ENCODE results near the gene MUC4.
"Not testable (repeated sequence)": the region's sequence is repeated elsewhere in the genome, so short reads cannot be mapped to it uniquely, and the experiment has no call there.

DNA sequence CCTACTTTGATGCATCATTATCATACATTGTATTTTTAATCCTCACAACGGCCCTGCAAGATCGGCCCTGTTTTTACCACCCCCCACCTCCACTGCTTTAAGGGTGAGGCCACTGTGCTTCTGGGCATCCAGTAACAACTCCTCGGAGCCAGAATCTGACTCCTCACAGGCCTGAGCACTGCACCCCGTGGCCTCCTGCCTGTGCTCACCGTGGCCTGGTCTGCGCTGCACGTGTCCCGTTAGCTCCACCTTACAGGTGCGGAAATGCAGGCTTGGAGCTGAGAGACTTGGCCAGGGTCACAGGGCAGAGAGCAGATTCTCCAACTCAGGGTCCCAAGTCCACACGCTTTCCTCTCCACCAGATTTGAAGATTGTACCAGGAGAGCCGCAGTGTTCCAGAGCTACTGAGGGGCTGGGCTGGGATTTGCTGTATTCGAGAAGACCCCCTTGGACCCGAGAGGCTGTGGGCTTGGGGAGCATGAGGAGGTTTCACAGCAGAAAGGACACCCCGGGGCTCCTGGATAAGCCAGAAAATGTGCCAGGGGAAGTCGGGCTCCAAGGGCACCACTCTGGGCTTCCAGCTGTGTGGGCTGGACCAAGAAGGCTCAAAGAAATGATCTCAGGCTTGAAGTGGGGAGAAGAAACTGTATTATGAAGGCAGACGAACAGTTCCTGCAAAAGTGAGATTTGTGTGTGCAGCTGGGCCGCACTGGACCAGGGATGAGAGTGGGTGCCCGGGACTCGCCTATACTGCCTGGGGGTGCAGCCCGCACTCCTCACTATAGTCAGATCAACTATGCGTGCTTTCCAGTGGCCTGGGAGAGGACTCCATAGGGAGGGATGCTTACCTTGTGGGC is 89.4 kb downstream of the MUC4 start:
- not testable (repeated sequence) for TF ChIP-seq POU2F2 (IDR thresholded peaks at IDR 0.05; ENCODE audit: borderline replicate concordance, low read depth, low read length); FOS (IDR thresholded peaks at IDR 0.05; ENCODE audit: borderline replicate concordance, extremely low read depth, insufficient read length); EZH2 (IDR thresholded peaks at IDR 0.05; ENCODE audit: borderline replicate concordance, control insufficient read depth, low read depth, low read length); RCOR1 (conservative IDR thresholded peaks at IDR 0.05; ENCODE audit: low read depth, low read length); MEF2A (IDR thresholded peaks at IDR 0.05; ENCODE audit: insufficient read depth, low read depth, low read length); RBBP5 (conservative IDR thresholded peaks at IDR 0.05); ZNF24 (IDR thresholded peaks at IDR 0.05); GABPA (IDR thresholded peaks at IDR 0.05; ENCODE audit: low read depth); CREB1 (IDR thresholded peaks at IDR 0.05; ENCODE audit: low read depth); FOXM1 (IDR thresholded peaks at IDR 0.05; ENCODE audit: low read depth, low read length)
- TF ChIP-seq, protein P1, sequence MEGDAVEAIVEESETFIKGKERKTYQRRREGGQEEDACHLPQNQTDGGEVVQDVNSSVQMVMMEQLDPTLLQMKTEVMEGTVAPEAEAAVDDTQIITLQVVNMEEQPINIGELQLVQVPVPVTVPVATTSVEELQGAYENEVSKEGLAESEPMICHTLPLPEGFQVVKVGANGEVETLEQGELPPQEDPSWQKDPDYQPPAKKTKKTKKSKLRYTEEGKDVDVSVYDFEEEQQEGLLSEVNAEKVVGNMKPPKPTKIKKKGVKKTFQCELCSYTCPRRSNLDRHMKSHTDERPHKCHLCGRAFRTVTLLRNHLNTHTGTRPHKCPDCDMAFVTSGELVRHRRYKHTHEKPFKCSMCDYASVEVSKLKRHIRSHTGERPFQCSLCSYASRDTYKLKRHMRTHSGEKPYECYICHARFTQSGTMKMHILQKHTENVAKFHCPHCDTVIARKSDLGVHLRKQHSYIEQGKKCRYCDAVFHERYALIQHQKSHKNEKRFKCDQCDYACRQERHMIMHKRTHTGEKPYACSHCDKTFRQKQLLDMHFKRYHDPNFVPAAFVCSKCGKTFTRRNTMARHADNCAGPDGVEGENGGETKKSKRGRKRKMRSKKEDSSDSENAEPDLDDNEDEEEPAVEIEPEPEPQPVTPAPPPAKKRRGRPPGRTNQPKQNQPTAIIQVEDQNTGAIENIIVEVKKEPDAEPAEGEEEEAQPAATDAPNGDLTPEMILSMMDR (IDR thresholded peaks at IDR 0.05 in 2 of 3, conservative IDR thresholded peaks at IDR 0.05 in 1 of 3; ENCODE audit: control insufficient read depth in 2 of 3, extremely low read depth in 1 of 3, insufficient read depth in 1 of 3, low read depth in 3 of 3, low read length in 3 of 3), result not testable (repeated sequence)
- TF ChIP-seq, protein P2, sequence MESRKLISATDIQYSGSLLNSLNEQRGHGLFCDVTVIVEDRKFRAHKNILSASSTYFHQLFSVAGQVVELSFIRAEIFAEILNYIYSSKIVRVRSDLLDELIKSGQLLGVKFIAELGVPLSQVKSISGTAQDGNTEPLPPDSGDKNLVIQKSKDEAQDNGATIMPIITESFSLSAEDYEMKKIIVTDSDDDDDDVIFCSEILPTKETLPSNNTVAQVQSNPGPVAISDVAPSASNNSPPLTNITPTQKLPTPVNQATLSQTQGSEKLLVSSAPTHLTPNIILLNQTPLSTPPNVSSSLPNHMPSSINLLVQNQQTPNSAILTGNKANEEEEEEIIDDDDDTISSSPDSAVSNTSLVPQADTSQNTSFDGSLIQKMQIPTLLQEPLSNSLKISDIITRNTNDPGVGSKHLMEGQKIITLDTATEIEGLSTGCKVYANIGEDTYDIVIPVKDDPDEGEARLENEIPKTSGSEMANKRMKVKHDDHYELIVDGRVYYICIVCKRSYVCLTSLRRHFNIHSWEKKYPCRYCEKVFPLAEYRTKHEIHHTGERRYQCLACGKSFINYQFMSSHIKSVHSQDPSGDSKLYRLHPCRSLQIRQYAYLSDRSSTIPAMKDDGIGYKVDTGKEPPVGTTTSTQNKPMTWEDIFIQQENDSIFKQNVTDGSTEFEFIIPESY (IDR thresholded peaks at IDR 0.05), result not testable (repeated sequence)
- TF ChIP-seq, protein P3, sequence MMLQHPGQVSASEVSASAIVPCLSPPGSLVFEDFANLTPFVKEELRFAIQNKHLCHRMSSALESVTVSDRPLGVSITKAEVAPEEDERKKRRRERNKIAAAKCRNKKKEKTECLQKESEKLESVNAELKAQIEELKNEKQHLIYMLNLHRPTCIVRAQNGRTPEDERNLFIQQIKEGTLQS (IDR thresholded peaks at IDR 0.05; ENCODE audit: borderline replicate concordance, extremely low read depth, low read depth, low read length), result not testable (repeated sequence)

Data from GM12878 (cell line).